Mammary epithelial cell (primary cell): Measurements from ENCODE around the gene CHKB.
A peak's percentile ranks its signal among the peaks of the same experiment; 100 is the strongest.

Experiments used
- EZH2 ChIP-seq: IDR thresholded peaks from 2 replicates; pipeline ENCODE4 v1.6.1; 2012; ENCODE audit warnings: low read length, inconsistent platforms, borderline replicate concordance
- TF ChIP-seq, protein P1 (sequence below), 2 donors: IDR thresholded peaks in 1 of 2; conservative IDR thresholded peaks in 1 of 2; 2 replicates each; pipeline ENCODE4 v1.5.1; 2011 to 2012; ENCODE audit warnings: inconsistent platforms in 2 of 2, low read length in 2 of 2, mild to moderate bottlenecking in 2 of 2, control low read depth in 1 of 2, low read depth in 1 of 2; ENCODE audit not compliant: insufficient read depth in 1 of 2; ENCODE audit errors: extremely low read depth in 1 of 2

DNA sequence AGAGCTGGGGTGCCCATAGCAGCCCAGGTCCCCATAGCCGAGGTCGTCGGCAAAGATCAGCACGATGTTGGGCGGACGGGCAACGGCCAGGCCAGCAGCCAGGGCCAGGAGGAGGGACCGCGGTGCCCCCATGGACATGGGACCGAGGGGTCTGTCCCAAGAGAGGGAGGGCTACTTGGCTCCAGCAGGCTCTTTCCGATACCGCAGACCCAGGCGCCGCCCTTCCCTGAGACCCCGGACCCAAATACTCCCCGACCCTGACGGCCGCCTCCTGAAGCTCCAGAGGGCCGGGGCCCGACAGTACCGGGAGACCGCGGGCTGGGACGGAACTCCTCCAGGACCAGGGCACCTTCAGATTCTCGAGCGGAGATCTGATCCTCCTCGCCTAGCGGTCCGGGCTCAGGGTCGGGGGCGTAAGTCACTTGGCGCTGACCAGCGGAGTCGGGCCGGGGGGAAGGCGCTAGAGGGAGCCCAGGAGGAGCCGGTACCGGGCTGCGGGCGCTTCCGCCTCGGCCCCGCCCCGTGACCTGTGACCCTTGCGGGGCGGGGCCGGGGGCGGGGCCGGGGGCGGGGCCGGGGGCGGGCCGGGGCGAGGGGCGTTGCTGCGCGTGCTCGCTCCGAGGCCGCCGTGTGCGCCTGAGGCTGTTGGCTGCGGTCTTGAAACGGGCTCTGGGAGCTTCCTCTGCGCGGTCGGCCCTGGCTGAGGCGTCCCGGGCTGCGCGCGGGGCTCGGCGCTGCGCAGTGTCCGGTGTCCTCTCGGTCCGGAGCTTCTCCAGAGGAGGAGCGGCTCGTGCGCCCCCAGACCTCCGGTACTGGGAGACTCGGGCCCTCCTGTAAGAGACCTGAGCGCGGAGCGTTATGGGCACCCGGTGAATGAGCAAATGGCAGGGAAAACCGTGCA lies 45.2 kb upstream of the CHKB start, which contains the start of gene ARSA:
- TF ChIP-seq, protein P1, sequence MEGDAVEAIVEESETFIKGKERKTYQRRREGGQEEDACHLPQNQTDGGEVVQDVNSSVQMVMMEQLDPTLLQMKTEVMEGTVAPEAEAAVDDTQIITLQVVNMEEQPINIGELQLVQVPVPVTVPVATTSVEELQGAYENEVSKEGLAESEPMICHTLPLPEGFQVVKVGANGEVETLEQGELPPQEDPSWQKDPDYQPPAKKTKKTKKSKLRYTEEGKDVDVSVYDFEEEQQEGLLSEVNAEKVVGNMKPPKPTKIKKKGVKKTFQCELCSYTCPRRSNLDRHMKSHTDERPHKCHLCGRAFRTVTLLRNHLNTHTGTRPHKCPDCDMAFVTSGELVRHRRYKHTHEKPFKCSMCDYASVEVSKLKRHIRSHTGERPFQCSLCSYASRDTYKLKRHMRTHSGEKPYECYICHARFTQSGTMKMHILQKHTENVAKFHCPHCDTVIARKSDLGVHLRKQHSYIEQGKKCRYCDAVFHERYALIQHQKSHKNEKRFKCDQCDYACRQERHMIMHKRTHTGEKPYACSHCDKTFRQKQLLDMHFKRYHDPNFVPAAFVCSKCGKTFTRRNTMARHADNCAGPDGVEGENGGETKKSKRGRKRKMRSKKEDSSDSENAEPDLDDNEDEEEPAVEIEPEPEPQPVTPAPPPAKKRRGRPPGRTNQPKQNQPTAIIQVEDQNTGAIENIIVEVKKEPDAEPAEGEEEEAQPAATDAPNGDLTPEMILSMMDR (conservative IDR thresholded peaks at IDR 0.05 in 1 of 2, IDR thresholded peaks at IDR 0.05 in 1 of 2; ENCODE audit: extremely low read depth in 1 of 2, insufficient read depth in 1 of 2, low read depth in 1 of 2, low read length in 2 of 2) = peak in 1 of 2 donors; percentile 64
- no peak for TF ChIP-seq EZH2
